Mesothelial cell of epicardium (in vitro differentiated cells): ENCODE data around the gene XRN2. TPM values are rescaled to one million over a fixed set of nuclear protein-coding genes. Genes with fewer than 3 reads are reported as not detected.

Experiments used
- DNase-seq, 2 experiments: peaks; one replicate each; pipeline ENCODE4 v3.0.0; 2021; ENCODE audit warnings: low spot score in 2 of 2; ENCODE audit not compliant: unreplicated experiment in 2 of 2
- H3K27ac Mint-ChIP-seq: 2 replicates; pipeline ENCODE4 v1.8.0; 2021; ENCODE audit warnings: mixed read lengths
- H3K27me3 Mint-ChIP-seq: 2 replicates; pipeline ENCODE4 v1.8.0; 2021; ENCODE audit warnings: low read depth, mixed read lengths
- H3K36me3 Mint-ChIP-seq: 2 replicates; pipeline ENCODE4 v1.8.0; 2021; ENCODE audit warnings: mixed read lengths
- H3K4me1 Mint-ChIP-seq: 2 replicates; pipeline ENCODE4 v1.8.0; 2021; ENCODE audit warnings: mixed read lengths
- H3K4me3 Mint-ChIP-seq: 2 replicates; pipeline ENCODE4 v1.8.0; 2021; ENCODE audit warnings: mild to moderate bottlenecking, moderate library complexity, mixed read lengths
- H3K9me3 Mint-ChIP-seq: 2 replicates; pipeline ENCODE4 v1.8.0; 2021; ENCODE audit warnings: mixed read lengths
- total RNA-seq: library from RNA; stranded (reverse); gene quantifications from 3 replicates; pipeline ENCODE4 v1.2.1, GENCODE V29; 2021
- TF ChIP-seq, protein P1 (sequence below): fragments of 200-600 bp; sonication (generic); IDR thresholded peaks from one replicate; pipeline ENCODE4 v1.5.0; 2021; ENCODE audit warnings: antibody characterized with exemption; ENCODE audit not compliant: unreplicated experiment

XRN2 gene
- total RNA-seq, 1 donor from 2014 or later: 76.7 TPM

DNA sequence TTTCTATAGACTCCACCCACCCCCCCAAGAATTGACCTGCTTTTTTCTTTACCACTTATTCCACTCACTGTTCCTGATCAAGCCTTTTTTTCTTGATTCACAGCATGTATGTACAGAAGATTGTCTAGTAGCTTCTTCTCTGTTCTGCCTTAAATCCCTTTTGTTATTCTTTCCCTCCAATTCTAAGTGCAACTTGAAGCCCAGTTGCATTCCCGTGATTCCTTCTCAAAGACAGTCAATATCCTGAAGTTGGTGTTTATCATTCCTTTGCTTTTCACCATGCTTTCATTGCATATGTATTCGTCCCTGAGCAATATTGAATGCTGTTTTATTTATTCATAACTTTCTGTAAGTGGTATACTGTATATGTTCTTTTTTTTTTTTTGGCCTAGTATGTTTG lies 21.0 kb downstream of the XRN2 start:
- Mint-ChIP-seq H3K9me3 (peaks cover 16% of the 10 kb centered on the region), H3K36me3 (peaks cover 15% of the 10 kb centered on the region), H3K4me1 (peaks cover 22% of the 10 kb centered on the region), H3K27ac (no peak overlapping the region), H3K27me3 (no peaks in the 10 kb centered on the region), H3K4me3 (no peak overlapping the region)
- TF ChIP-seq, protein P1, sequence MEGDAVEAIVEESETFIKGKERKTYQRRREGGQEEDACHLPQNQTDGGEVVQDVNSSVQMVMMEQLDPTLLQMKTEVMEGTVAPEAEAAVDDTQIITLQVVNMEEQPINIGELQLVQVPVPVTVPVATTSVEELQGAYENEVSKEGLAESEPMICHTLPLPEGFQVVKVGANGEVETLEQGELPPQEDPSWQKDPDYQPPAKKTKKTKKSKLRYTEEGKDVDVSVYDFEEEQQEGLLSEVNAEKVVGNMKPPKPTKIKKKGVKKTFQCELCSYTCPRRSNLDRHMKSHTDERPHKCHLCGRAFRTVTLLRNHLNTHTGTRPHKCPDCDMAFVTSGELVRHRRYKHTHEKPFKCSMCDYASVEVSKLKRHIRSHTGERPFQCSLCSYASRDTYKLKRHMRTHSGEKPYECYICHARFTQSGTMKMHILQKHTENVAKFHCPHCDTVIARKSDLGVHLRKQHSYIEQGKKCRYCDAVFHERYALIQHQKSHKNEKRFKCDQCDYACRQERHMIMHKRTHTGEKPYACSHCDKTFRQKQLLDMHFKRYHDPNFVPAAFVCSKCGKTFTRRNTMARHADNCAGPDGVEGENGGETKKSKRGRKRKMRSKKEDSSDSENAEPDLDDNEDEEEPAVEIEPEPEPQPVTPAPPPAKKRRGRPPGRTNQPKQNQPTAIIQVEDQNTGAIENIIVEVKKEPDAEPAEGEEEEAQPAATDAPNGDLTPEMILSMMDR: no peak
- no peak for DNase-seq

DNA sequence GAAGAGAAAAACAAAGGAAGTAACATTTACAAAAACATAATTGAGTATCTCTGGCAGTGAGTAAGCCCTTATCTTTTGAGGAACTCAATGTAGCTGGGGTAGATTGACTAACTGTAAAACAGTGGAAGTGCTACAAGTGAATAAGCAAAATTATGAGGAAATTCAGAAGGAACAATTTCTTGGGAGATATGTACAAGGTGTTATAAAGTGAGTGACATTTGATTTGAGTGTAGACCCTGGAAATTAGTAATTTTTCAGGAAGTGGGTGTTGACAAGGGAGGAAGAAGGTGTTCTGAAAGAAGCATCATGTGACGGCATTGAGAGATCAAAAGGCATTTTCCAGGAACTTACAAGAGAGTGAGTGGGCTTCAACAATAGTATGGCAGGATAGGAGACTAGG lies 22.2 kb downstream of the XRN2 start:
- Mint-ChIP-seq H3K27me3 (no peaks in the 10 kb centered on the region), H3K4me1 (peaks cover 22% of the 10 kb centered on the region), H3K27ac (no peak overlapping the region), H3K4me3 (no peak overlapping the region), H3K36me3 (peaks cover 17% of the 10 kb centered on the region), H3K9me3 (peaks cover 15% of the 10 kb centered on the region)
- TF ChIP-seq, protein P1: no peak
- DNase-seq: no peak

DNA sequence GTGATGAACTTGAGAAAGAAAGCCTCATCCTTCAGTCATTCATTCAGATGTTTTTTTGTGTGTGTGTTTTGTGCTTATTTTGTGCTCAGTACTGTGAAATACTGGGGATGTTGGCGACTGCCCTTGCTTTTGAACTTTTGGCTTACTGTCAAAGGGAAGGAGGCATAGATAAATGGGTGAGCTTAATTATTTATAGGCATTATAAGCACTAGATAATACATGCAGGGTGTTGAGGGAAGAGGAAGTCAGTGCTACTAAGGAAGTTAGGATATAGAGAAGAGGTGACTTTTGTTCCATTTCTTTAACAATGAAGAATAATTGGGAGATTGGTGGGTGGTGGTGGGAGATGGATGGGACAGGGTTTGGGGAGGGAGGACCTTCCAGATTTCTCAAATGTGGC lies 23.6 kb downstream of the XRN2 start:
- H3K27ac Mint-ChIP-seq: no peak overlapping the region
- TF ChIP-seq, protein P1: no peak
- H3K9me3 Mint-ChIP-seq: peaks cover 8% of the 10 kb centered on the region
- H3K4me1 Mint-ChIP-seq: peaks cover 22% of the 10 kb centered on the region
- no peak overlapping the region for H3K4me3 Mint-ChIP-seq
- H3K36me3 Mint-ChIP-seq: peaks cover 16% of the 10 kb centered on the region
- no peaks in the 10 kb centered on the region for H3K27me3 Mint-ChIP-seq
- DNase-seq: no peak

DNA sequence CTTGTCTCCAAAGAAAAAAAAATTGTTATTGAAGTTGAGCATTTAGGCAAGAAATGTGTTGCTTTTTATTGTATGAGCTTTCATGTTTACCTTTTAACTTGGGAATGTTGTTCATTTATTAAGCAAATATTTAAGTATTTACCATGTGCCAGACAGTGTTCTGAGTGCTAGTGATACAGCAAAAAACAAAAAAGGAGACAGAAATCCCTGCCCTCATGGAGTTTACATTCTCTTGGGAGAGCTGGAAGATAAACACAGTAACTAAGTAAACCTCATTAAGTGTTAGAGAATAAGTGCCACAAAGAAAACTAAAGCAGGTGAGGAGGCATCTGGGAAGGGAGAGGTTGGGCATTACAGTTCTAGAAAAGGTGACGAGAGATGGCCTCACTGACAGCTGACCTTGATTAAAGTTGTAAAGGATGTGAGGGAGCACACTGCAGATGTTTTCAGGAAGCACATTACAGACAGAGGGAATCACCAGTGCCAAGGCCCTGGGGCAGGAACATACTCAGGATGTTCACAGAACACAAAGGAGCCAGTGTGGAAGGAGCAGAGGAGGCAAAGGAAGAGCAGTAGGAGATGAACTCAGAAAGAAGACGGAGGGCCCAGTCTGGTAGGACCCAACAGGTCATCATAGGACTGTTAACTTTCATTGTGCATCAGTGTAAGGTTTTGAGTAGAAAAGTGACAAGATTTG lies 33.5 kb downstream of the XRN2 start:
- no peak overlapping the region for H3K27ac Mint-ChIP-seq
- H3K9me3 Mint-ChIP-seq: no peaks in the 10 kb centered on the region
- H3K4me3 Mint-ChIP-seq: no peak overlapping the region
- H3K27me3 Mint-ChIP-seq: no peaks in the 10 kb centered on the region
- DNase-seq: no peak
- H3K4me1 Mint-ChIP-seq: no peaks in the 10 kb centered on the region
- peaks cover 68% of the 10 kb centered on the region for H3K36me3 Mint-ChIP-seq
- TF ChIP-seq, protein P1: no peak

DNA sequence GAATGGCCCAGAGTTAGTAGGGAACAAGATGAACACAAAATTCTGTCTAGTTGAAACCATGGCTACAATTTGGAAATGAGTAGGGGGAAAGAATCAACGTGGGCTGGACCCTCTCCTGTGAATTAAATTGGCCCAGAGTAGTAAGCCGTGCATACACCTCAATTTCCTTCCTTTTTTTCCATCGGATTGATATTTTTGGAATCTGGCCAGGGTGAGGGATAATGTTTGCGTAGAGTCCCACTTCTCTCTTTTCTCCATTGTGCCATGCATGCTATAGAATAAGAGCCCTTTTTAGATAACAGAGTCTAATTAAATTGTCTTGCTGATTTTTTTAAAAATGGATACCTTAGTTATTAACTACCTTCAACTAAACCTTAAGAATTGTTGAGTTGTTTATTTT lies 35.2 kb downstream of the XRN2 start:
- Mint-ChIP-seq H3K36me3 (peaks cover 62% of the 10 kb centered on the region), H3K27me3 (no peaks in the 10 kb centered on the region), H3K9me3 (no peaks in the 10 kb centered on the region), H3K4me1 (no peaks in the 10 kb centered on the region), H3K4me3 (no peak overlapping the region), H3K27ac (no peak overlapping the region)
- no peak for DNase-seq
- TF ChIP-seq, protein P1: no peak

DNA sequence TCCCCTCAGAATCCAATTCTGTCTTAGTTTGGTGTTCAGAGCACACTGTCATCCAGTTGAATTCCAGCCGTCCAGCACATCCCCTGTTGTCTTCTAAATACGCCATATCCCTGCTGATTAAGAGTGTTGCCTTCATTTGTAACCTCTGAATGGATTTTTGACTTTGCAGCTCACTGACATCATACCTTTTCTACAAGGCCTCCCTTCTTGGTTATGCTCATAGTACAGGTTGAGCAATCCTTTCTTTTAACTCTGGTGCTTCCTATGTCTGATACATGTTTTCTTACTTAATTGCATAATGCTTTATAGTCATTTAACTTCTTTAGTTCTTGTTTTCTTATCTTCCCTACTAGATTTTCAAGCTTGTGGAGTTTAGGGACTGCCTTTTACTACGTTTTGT lies 36.4 kb downstream of the XRN2 start:
- no peaks in the 10 kb centered on the region for H3K4me1 Mint-ChIP-seq
- TF ChIP-seq, protein P1: no peak
- no peak overlapping the region for H3K4me3 Mint-ChIP-seq
- no peaks in the 10 kb centered on the region for H3K9me3 Mint-ChIP-seq
- peaks cover 56% of the 10 kb centered on the region for H3K36me3 Mint-ChIP-seq
- DNase-seq: no peak
- H3K27ac Mint-ChIP-seq: no peak overlapping the region
- no peaks in the 10 kb centered on the region for H3K27me3 Mint-ChIP-seq
